AG04450 (cell line): ENCODE data around the gene PINLYP. TPM values are rescaled to one million over a fixed set of nuclear protein-coding genes. Genes with fewer than 3 reads are reported as not detected.

Source experiments
- CTCF ChIA-PET: fragments of 300-600, 350-600 bp; formaldehyde crosslinking; extraction: SDS; loops from one replicate; lab custom pipeline; 2022; ENCODE audit warnings: antibody characterized with exemption, inconsistent platforms; lab: Charles Lee
- POLR2A ChIA-PET: fragments of 350-600 bp; formaldehyde crosslinking; extraction: SDS; loops from one replicate; lab custom pipeline; 2021; ENCODE audit warnings: antibody characterized with exemption, inconsistent platforms; lab: Yijun Ruan, JAX
- DNase-seq: peaks from one replicate; pipeline ENCODE4 v3.0.0-alpha.2; 2011; ENCODE audit warnings: low read depth, low spot score
- H3K27ac ChIP-seq: one replicate; pipeline ENCODE4 v1.5.1; 2012; ENCODE audit warnings: low read depth, low read length, control low read depth
- H3K27me3 ChIP-seq: one replicate; pipeline ENCODE4 v1.6.0; 2012; ENCODE audit warnings: low read length; ENCODE audit not compliant: control insufficient read depth, insufficient read depth
- H3K4me3 ChIP-seq: 2 replicates; pipeline ENCODE4 v1.5.1; 2011; ENCODE audit warnings: mild to moderate bottlenecking, low read depth, low read length, control low read depth
- H3K9me3 ChIP-seq: 2 replicates; pipeline ENCODE4 v1.5.1; 2012; ENCODE audit warnings: low read length; ENCODE audit not compliant: control insufficient read depth, insufficient read depth
- CTCF ChIP-seq: IDR thresholded peaks from 2 replicates; pipeline ENCODE4 v1.5.1; 2011; ENCODE audit warnings: low read depth, low read length, control low read depth, inconsistent platforms
- polyA plus RNA-seq: library from polyadenylated mRNA; depleted of rRNA; stranded (reverse); fragments of >200 nt; gene quantifications from 2 replicates; pipeline ENCODE4 v1.2.3, GENCODE V29; 2011

PINLYP gene
- polyA plus RNA-seq, 1 experiment = 1.8 TPM

GRCh38 chr19:43618921-43619261 lies 43.3 kb downstream of the PINLYP start:
- ChIA-PET POLR2A (no interaction called here), CTCF (no interaction called here)
- TF ChIP-seq CTCF = no peak
- Histone ChIP-seq H3K27ac (peak overlapping the region; percentile 88), H3K27me3 (no peaks in the 10 kb centered on the region), H3K4me3 (peak overlapping the region; percentile 91), H3K9me3 (no peaks in the 10 kb centered on the region; the same call in 1 of the 2 replicates)
- no peak for DNase-seq

DNA sequence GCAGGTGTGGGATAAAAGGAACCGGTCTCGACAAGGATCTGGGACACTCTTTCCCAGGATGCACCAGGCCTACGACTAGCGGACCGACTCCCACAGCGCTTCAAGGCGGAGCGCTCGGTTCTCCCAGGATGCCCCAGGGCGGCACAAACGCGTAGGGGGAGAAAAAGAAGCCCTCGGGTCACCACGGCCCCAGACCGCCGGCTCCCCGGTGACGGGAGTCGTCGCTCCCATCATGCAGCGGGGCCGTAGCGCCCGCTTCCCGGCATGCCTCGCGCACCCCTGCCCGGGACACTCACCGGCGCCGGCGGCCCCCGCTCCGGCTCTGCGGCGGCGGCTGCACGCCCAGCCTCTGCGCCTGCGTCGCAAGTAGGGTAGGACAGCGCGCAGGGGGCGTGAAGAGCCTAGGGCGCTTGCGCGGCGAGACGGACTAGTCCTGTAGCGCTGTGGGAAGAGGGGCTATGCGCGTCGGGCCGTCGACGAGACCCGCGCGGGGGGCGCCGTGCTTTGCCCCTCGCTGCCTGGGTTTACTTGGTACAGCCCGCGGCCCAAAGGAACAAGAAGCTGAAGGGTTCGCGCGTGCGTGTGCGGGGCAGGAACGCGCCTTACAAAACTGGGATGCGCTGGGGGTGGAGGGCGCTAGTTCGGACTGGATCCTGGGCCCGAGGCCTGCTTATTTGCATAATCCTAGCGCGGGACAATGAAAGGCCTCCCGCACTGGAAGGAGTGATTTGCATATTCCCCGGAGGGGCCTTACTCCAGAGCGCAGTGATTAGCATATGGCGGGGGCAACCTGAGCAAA lies 43.9 kb downstream of the PINLYP start, which contains the start of gene ZNF428:
Gene ZNF428, minus strand, starts transcription at position 368 of the 799 bp plus-strand sequence. CDS start 5,325 bp downstream, outside the sequence.
- ChIA-PET POLR2A (interaction anchor here (0.6 kb wide), 1 partner anchor 26 kb away, joined by 12 read pairs; no protein-coding TSS in a partner anchor), CTCF (no interaction called here)

GRCh38 chr19:43620061-43621001 lies 44.7 kb downstream of the PINLYP start:
- POLR2A ChIA-PET = interaction anchor here (0.6 to 0.7 kb wide), 4 partner anchors 14 to 88 kb away, joined by 3 to 12 read pairs (median 4); partner anchors contain the start of genes PLAUR and ZNF575
- peak overlapping the region; percentile 80 for H3K27ac ChIP-seq

More for the DNA sequence above, 43.9 kb downstream of the PINLYP start, which contains the start of gene ZNF428:
- DNase-seq = peak; percentile 58
- H3K27me3 ChIP-seq = no peaks in the 10 kb centered on the region
- no peaks in the 10 kb centered on the region; the same call in 1 of the 2 replicates for H3K9me3 ChIP-seq
- TF ChIP-seq CTCF = no peak
- H3K27ac ChIP-seq = peak within 1 kb of the TSS; percentile 88
- H3K4me3 ChIP-seq = peak within 1 kb of the TSS; percentile 91

DNA sequence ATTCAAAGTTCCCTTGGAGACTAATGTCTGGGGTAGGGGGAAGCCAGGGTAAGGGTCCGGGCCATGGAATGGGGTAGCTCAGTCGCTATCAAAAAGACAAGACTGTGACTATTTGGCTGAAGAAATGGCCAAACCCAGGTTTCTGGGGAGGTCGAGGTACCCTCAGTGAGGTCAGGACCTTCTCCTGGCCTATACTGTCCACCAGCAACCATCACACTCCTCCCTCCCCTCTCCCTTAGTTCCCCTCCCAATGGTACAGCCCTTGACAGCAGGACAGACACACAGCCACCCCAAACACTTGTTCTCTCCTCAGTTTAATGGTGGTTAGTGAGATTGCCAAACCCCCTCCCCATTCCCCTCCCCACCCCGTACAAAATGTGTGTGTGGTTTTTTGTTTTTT lies 46.5 kb downstream of the PINLYP start:
- POLR2A ChIA-PET = no interaction called here
- no peak for DNase-seq
- Histone ChIP-seq H3K9me3 (peaks cover 5% of the 10 kb centered on the region; the same call in 1 of the 2 replicates), H3K27ac (no peak overlapping the region), H3K27me3 (no peaks in the 10 kb centered on the region), H3K4me3 (no peak overlapping the region)
- CTCF ChIA-PET = no interaction called here
- TF ChIP-seq CTCF = no peak

More at GRCh38 chr19:43620061-43621001, 44.7 kb downstream of the PINLYP start:
- no peaks in the 10 kb centered on the region for H3K27me3 ChIP-seq
- H3K9me3 ChIP-seq = no peaks in the 10 kb centered on the region; the same call in 1 of the 2 replicates
- TF ChIP-seq CTCF = no peak
- H3K4me3 ChIP-seq = peak overlapping the region; percentile 91
- no peak for DNase-seq
- CTCF ChIA-PET = no interaction called here
